Breast epithelium (tissue), 3 donors: Measurements from ENCODE around the gene PAN3.
"Not testable (repeated sequence)": the region's sequence is repeated elsewhere in the genome, so short reads cannot be mapped to it uniquely, and the experiment has no call there.

Source experiments
- CTCF ChIP-seq, 3 donors: fragments of 450-650 bp; IDR thresholded peaks; one replicate each; pipeline ENCODE4 v1.5.1; 2016 to 2017; ENCODE audit warnings: antibody characterized with exemption in 3 of 3, mild to moderate bottlenecking in 3 of 3, moderate library complexity in 3 of 3
- POLR2A ChIP-seq: fragments of 450-650 bp; IDR thresholded peaks from one replicate; pipeline ENCODE4 v1.6.1; 2016; ENCODE audit warnings: antibody characterized with exemption, mild to moderate bottlenecking, moderate library complexity
- POLR2AphosphoS5 ChIP-seq, 3 donors: sonication (generic); formaldehyde crosslinking; IDR thresholded peaks; one replicate each; pipeline ENCODE4 v1.6.1; 2017; ENCODE audit warnings: antibody characterized with exemption in 3 of 3

GRCh38 chr13:28141542-28141941 is 3.2 kb downstream of the PAN3 start:
- TF ChIP-seq POLR2AphosphoS5 (IDR thresholded peaks at IDR 0.05); CTCF (IDR thresholded peaks at IDR 0.05); POLR2A: not testable (repeated sequence)
